Fibroblast of villous mesenchyme (primary cell): ENCODE results near the gene CSTPP1. TPM values are rescaled to one million over a fixed set of nuclear protein-coding genes. Genes with fewer than 3 reads are reported as not detected.

Experiments used
- DNase-seq: peaks from one replicate; pipeline ENCODE4 v3.0.0-alpha.2; 2010; ENCODE audit warnings: low read depth
- H3K4me3 ChIP-seq: 2 replicates; pipeline ENCODE4 v1.5.1; 2011; ENCODE audit warnings: low read depth, mild to moderate bottlenecking, low read length
- total RNA-seq: library from RNA; depleted of rRNA; stranded (reverse); fragments of >200 nt; gene quantifications from 2 replicates; pipeline ENCODE4 v1.2.3, GENCODE V29; 2012
- TF ChIP-seq, protein P1 (sequence below): IDR thresholded peaks from 2 replicates; pipeline ENCODE4 v1.5.1; 2012; ENCODE audit warnings: low read depth, mild to moderate bottlenecking, low read length; ENCODE audit not compliant: insufficient read depth

CSTPP1 gene
- total RNA-seq, 1 donor: 30.2 TPM

DNA sequence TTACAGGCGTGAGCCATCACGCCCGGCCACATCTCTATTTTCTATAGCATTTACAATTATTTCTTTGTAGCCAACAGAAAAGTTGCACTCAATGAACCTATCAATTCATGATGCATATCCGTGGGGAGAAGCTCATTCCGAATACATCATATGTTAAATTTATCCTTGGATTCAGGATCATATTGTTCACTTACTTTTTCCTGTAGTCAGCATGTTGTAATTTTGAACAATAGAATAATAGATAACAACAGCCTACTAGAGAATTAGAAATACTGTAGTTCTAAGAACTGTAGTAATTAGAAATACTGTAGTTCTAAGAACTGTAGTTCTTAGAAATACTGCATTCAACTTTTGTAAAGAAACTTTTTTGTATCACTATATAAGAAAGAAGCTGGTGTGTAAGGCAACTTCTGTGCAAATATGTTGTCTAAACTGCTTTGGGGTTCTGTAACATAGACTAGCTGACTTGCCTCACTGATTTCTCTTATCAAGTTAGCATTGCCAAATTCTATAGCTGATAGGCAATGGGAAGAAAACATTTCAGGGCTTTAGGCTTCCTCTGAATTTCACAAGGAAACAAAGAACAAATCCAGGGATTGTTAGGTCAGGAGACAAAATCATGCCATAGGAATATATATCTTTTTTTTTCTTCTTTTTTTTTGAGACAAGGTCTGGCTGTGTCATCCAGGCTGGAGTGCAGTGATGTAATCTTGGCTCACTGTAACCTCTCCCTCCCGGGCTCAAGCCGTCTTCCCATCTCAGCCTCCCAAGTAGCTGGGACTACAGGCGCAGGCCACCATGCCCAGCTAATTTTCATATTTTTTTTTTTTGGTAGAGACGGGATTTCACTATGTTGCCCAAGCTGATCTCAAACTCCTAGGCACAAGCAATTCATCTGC is 91.9 kb downstream of the CSTPP1 start:
- TF ChIP-seq, protein P1, sequence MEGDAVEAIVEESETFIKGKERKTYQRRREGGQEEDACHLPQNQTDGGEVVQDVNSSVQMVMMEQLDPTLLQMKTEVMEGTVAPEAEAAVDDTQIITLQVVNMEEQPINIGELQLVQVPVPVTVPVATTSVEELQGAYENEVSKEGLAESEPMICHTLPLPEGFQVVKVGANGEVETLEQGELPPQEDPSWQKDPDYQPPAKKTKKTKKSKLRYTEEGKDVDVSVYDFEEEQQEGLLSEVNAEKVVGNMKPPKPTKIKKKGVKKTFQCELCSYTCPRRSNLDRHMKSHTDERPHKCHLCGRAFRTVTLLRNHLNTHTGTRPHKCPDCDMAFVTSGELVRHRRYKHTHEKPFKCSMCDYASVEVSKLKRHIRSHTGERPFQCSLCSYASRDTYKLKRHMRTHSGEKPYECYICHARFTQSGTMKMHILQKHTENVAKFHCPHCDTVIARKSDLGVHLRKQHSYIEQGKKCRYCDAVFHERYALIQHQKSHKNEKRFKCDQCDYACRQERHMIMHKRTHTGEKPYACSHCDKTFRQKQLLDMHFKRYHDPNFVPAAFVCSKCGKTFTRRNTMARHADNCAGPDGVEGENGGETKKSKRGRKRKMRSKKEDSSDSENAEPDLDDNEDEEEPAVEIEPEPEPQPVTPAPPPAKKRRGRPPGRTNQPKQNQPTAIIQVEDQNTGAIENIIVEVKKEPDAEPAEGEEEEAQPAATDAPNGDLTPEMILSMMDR: no peak
- H3K4me3 ChIP-seq: no peak overlapping the region
- DNase-seq: peak; percentile 14

DNA sequence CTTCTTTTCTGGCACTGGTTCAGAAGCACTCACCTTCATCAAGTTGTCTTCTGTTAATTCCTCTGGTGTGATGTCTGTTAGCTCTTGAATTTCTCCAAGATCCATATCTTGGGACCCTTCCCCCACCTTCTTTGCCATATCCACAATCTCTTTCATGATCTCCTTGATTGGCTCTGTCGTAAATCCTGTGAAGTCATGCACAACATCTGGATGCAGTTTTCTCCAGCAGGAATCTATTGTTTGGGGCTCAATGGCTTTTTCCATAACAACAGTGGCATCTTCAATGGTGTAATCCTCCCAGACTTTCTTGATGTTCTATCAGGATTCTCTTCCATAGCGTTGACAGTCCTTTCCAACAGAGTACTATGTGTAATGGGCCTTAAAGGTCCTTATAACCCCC is 96.9 kb downstream of the CSTPP1 start:
- TF ChIP-seq, protein P1: no peak
- H3K4me3 ChIP-seq: no peak overlapping the region
- DNase-seq: no peak

DNA sequence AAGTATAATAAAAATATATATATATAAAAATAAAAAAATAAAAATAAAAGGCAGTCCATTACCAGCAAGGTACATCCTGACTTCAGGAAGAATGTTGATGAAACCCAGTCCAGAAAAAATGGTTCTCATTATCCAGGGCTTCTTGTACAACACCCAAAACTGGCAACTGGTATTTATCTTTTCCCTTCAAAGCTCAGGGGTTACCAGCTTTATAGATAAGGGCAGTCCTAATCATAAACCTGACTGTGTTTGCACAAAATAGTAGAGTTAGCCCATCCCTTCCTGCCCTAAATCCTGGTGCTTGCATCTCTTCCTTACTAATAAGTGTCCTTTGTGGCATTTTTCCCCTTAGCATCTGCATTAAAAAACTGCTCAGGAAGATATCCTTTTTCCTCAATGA is 97.5 kb downstream of the CSTPP1 start:
- TF ChIP-seq, protein P1: no peak
- DNase-seq: no peak
- no peak overlapping the region for H3K4me3 ChIP-seq

DNA sequence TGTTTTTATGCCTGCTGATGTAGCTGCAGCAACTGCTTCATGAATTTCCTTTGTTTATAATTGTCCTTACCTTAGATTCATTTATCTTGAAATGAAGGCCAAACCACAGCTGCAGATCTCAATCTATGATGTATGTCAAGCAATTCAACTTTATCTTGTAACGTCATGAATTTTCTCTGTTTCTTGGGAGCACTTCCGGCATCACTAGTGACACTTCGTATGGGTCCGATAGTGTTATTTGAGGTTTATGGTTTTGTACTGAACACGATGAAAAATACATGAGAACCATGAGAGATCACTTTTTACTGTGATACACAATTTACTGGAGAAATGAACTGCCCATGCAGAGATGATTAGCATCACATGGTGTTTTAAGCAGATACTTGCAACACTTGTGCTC is 98.5 kb downstream of the CSTPP1 start:
- TF ChIP-seq, protein P1: no peak
- no peak for DNase-seq
- no peak overlapping the region for H3K4me3 ChIP-seq

DNA sequence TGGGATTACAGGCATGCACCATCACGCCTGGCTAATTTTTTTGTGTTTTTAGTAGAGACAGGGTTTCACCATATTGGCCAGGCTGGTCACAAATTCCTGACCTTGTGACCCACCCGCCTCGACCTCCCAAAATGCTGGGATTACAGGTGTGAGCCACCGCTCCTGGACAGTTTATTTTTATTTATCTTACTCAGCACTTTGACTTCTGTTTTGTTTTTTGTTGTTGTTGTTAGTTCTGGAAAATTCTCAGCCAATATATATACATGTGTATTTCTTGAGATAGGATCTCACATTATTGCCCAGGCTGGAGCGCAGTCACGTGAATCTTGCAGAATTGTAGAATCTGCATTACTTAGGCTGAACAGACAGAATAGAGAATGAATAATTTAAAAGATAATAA is 107.6 kb downstream of the CSTPP1 start:
- no peak for DNase-seq
- TF ChIP-seq, protein P1: no peak
- H3K4me3 ChIP-seq: no peak overlapping the region

DNA sequence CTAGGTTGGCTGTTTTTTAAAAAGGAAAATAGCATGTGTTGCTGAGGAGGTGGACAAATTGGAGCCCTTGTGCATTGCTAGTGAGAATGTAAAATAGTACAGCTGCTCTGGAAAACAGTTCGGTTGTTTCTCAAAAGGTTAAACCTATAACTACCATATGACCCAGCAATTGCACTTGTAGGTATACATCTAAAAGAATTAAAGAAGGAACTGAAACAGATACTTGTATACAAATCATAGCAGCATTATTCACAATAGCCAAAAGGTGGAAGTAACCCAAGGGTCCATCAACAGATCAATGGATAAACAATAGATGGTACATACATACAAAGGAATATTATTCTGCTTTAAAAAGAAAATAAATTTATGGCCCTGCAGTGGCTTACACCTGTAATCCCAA is 111.4 kb downstream of the CSTPP1 start:
- H3K4me3 ChIP-seq: no peak overlapping the region
- no peak for DNase-seq
- TF ChIP-seq, protein P1: no peak
